SK-N-MC (cell line): Measurements from ENCODE around the gene MCCC2.

Experiments
- EZH2 ChIP-seq: fragments of 200-600 bp; sonication (generic); IDR thresholded peaks from one replicate; pipeline ENCODE4 v1.6.1; 2017; ENCODE audit warnings: antibody characterized with exemption
- FOXP2 ChIP-seq: optimal IDR thresholded peaks from 2 replicates; pipeline ENCODE3; 2011; ENCODE audit warnings: mild to moderate bottlenecking, moderate library complexity; ENCODE audit not compliant: insufficient read depth; ENCODE audit errors: extremely low read length, control extremely low read depth
- POLR2AphosphoS5 ChIP-seq: IDR thresholded peaks from 2 replicates; pipeline ENCODE4 v1.6.1; 2012; ENCODE audit warnings: mild to moderate bottlenecking, low read depth, low read length, borderline replicate concordance

- no peak for TF ChIP-seq EZH2
- peak; percentile 50 for TF ChIP-seq POLR2AphosphoS5
- TF ChIP-seq FOXP2, result no peak
Observed at GRCh38 chr5:71569748-71570509, 17.2 kb upstream of the MCCC2 start.
